IPS DF 4.7 (cell line): ENCODE results near the gene SYT2.
"Not testable (repeated sequence)": the region's sequence is repeated elsewhere in the genome, so short reads cannot be mapped to it uniquely, and the experiment has no call there.

Experiments
- DNase-seq: peaks from one replicate; pipeline ENCODE4 v3.0.0-alpha.2; 2013; ENCODE audit warnings: low spot score; ENCODE audit errors: extremely low read depth

Gene SYT2

GRCh38 chr1:202624088-202624780, 86.0 kb downstream of the SYT2 start:
- DNase-seq: no peak

GRCh38 chr1:202623476-202623875, 86.8 kb downstream of the SYT2 start:
- not testable (repeated sequence) for DNase-seq

- no peak for DNase-seq
Observed at GRCh38 chr1:202623075-202623474, 87.2 kb downstream of the SYT2 start.

GRCh38 chr1:202622388-202622787, 87.9 kb downstream of the SYT2 start:
- DNase-seq: no peak

GRCh38 chr1:202621446-202621845, 88.8 kb downstream of the SYT2 start:
- DNase-seq: no peak

GRCh38 chr1:202620036-202620435, 90.2 kb downstream of the SYT2 start:
- not testable (repeated sequence) for DNase-seq

- no peak for DNase-seq
Observed at GRCh38 chr1:202619505-202619904, 90.7 kb downstream of the SYT2 start.

GRCh38 chr1:202619012-202619411, 91.2 kb downstream of the SYT2 start:
- not testable (repeated sequence) for DNase-seq

GRCh38 chr1:202616355-202616915, 93.8 kb downstream of the SYT2 start:
- no peak for DNase-seq

- no peak for DNase-seq
Observed at GRCh38 chr1:202615501-202616354, 94.5 kb downstream of the SYT2 start.

- DNase-seq: not testable (repeated sequence)
Observed at GRCh38 chr1:202615208-202615500, 95.1 kb downstream of the SYT2 start.

- not testable (repeated sequence) for DNase-seq
Observed at GRCh38 chr1:202614363-202615207, 95.7 kb downstream of the SYT2 start.

GRCh38 chr1:202613571-202613970, 96.7 kb downstream of the SYT2 start:
- DNase-seq: no peak

- not testable (repeated sequence) for DNase-seq
Observed at GRCh38 chr1:202612036-202612435, 98.2 kb downstream of the SYT2 start.

GRCh38 chr1:202605515-202605914, 104.7 kb downstream of the SYT2 start:
- no peak for DNase-seq

- DNase-seq: no peak
Observed at GRCh38 chr1:202603435-202603834, 106.8 kb downstream of the SYT2 start.

- no peak for DNase-seq
Observed at GRCh38 chr1:202600432-202601041, 109.7 kb downstream of the SYT2 start.

GRCh38 chr1:202599669-202600431, 110.4 kb downstream of the SYT2 start:
- DNase-seq: no peak

GRCh38 chr1:202597090-202597761, 113.0 kb downstream of the SYT2 start:
- no peak for DNase-seq

- DNase-seq: no peak
Observed at GRCh38 chr1:202596638-202597037, 113.6 kb downstream of the SYT2 start.
